ENCODE measurements around the gene LMNTD1.

DNA sequence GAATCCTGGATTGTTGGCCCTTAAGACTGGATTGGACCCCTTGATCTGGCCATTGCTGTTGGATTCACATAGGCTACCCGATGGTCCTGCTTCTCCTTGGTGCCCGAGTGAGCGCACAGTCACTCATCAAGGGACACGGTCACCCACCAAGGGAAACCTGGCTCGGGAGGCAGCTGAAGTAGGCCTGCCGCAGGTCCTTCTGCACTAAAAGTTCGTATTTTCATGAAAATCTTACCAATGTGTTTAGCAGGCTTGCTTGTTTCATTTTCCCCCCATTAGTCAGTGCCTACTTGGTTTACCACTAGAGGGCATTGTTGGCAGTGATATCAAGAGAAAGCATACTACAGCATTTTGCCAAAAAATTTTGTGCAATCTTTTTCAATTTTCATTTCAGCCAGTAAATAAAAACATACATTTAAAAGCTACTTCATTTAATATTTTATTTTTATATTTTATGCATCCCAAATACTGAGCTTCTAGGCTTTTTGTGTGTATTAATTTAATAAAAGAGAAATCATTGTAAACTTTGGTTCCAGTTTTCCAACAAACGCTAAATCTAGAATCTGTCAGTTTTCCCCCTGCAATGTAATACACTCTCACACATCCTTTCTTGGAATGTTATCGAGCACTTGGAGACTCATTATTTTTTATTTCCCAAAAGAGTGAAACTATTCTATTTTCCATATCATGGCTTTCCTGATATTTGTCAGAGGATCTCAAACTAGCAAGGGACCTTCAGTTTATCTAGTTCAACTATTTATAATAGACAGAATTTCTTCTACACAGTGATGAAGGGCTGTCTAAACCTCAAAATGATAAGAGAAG lies 116.7 kb downstream of the LMNTD1 start:
- TF ChIP-seq IRF2 (CRISPR knock-in tag; IDR thresholded peaks at IDR 0.05): no peak
- TF ChIP-seq ATF7 (IDR thresholded peaks at IDR 0.05): no peak
- no peak for TF ChIP-seq HCFC1 (IDR thresholded peaks at IDR 0.05; ENCODE audit: low read depth, low read length)
- TF ChIP-seq, protein P1, sequence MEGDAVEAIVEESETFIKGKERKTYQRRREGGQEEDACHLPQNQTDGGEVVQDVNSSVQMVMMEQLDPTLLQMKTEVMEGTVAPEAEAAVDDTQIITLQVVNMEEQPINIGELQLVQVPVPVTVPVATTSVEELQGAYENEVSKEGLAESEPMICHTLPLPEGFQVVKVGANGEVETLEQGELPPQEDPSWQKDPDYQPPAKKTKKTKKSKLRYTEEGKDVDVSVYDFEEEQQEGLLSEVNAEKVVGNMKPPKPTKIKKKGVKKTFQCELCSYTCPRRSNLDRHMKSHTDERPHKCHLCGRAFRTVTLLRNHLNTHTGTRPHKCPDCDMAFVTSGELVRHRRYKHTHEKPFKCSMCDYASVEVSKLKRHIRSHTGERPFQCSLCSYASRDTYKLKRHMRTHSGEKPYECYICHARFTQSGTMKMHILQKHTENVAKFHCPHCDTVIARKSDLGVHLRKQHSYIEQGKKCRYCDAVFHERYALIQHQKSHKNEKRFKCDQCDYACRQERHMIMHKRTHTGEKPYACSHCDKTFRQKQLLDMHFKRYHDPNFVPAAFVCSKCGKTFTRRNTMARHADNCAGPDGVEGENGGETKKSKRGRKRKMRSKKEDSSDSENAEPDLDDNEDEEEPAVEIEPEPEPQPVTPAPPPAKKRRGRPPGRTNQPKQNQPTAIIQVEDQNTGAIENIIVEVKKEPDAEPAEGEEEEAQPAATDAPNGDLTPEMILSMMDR (IDR thresholded peaks at IDR 0.05 in 2 of 3, conservative IDR thresholded peaks at IDR 0.05 in 1 of 3; ENCODE audit: insufficient read depth in 2 of 3, low read depth in 1 of 3, low read length in 3 of 3): peak; percentile 57 to 87 (median 76); a peak in 5 of 6 replicates
- no peak for TF ChIP-seq NRF1 (conservative IDR thresholded peaks at IDR 0.05 in 1 of 2, IDR thresholded peaks at IDR 0.05 in 1 of 2)
- no peak for TF ChIP-seq CXXC5 (CRISPR knock-in tag; IDR thresholded peaks at IDR 0.05)
- no peak for TF ChIP-seq ESRRA (IDR thresholded peaks at IDR 0.05; ENCODE audit: borderline replicate concordance, low read depth)
- no peak for TF ChIP-seq ZNF274 (IDR thresholded peaks at IDR 0.05; ENCODE audit: borderline replicate concordance, low read depth, low read length)
- no peak for TF ChIP-seq ZNF41 (CRISPR knock-in tag; conservative IDR thresholded peaks at IDR 0.05)
- no peak for TF ChIP-seq SIN3A (IDR thresholded peaks at IDR 0.05; ENCODE audit: borderline replicate concordance in 2 of 2, control insufficient read depth in 1 of 2, low read depth in 2 of 2, low read length in 2 of 2)
- TF ChIP-seq, protein P2, sequence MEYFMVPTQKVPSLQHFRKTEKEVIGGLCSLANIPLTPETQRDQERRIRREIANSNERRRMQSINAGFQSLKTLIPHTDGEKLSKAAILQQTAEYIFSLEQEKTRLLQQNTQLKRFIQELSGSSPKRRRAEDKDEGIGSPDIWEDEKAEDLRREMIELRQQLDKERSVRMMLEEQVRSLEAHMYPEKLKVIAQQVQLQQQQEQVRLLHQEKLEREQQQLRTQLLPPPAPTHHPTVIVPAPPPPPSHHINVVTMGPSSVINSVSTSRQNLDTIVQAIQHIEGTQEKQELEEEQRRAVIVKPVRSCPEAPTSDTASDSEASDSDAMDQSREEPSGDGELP (CRISPR knock-in tag; IDR thresholded peaks at IDR 0.05; ENCODE audit: borderline replicate concordance): no peak
- TF ChIP-seq ZKSCAN1 (IDR thresholded peaks at IDR 0.05; ENCODE audit: low read depth, low read length): no peak

All from K562 (cell line).